ENCODE data around the gene RTP1. TPM values are rescaled to one million over a fixed set of nuclear protein-coding genes. Genes with fewer than 3 reads are reported as not detected.

RTP1 gene
- total RNA-seq, 1 donor from 2014 or later = not detected

GRCh38 chr3:187207062-187207461 lies 9.8 kb downstream of the RTP1 start:
- Histone ChIP-seq H3K4me2 (no peak overlapping the region), H3K9ac (no peak overlapping the region), H4K20me1 (ENCODE audit: low read depth) (no peaks in the 10 kb centered on the region), H3K9me3 (ENCODE audit: low read depth) (peaks cover 5% of the 10 kb centered on the region), H3K79me2 (ENCODE audit: low read depth) (no peaks in the 10 kb centered on the region), H3K4me1 (peaks cover 22% of the 10 kb centered on the region), H2AFZ (replicated peaks) (no peak overlapping the region), H3F3A (ENCODE audit: low read depth) (peaks cover 3% of the 10 kb centered on the region), H3K4me3 (no peak overlapping the region), H3K27ac (no peak overlapping the region), H3K36me3 (no peaks in the 10 kb centered on the region), H3K27me3 (no peaks in the 10 kb centered on the region)
- peaks cover 16% of the 10 kb centered on the region for H3K4me1 Mint-ChIP-seq
- no peak overlapping the region for H3K4me3 Mint-ChIP-seq
- no peak for DNase-seq (ENCODE audit: low spot score)
- H3K27ac Mint-ChIP-seq = no peak overlapping the region
- no peak for TF ChIP-seq EZH2phosphoT487 (IDR thresholded peaks at IDR 0.05)
- no peak for TF ChIP-seq EZH2 (IDR thresholded peaks at IDR 0.05)
- TF ChIP-seq CTCF (IDR thresholded peaks at IDR 0.05) = no peak
- H3K27me3 Mint-ChIP-seq (ENCODE audit: insufficient read depth, low read depth) = no peaks in the 10 kb centered on the region
- H3K9me3 Mint-ChIP-seq = peaks cover 6% of the 10 kb centered on the region
- H3K36me3 Mint-ChIP-seq = no peaks in the 10 kb centered on the region

- H3K27ac ChIP-seq = no peak overlapping the region
- H3K36me3 Mint-ChIP-seq = no peaks in the 10 kb centered on the region
- H3K4me2 ChIP-seq = no peak overlapping the region
- no peak overlapping the region for H3K4me3 ChIP-seq
- H3K36me3 ChIP-seq = no peaks in the 10 kb centered on the region
- no peaks in the 10 kb centered on the region for H3K27me3 ChIP-seq
- H3F3A ChIP-seq (ENCODE audit: low read depth) = peaks cover 3% of the 10 kb centered on the region
- H3K9me3 ChIP-seq (ENCODE audit: low read depth) = peaks cover 5% of the 10 kb centered on the region
- H3K9me3 Mint-ChIP-seq = peaks cover 6% of the 10 kb centered on the region
- H3K27me3 Mint-ChIP-seq (ENCODE audit: insufficient read depth, low read depth) = no peaks in the 10 kb centered on the region
- H3K4me1 Mint-ChIP-seq = peaks cover 16% of the 10 kb centered on the region
- no peak overlapping the region for H2AFZ ChIP-seq (replicated peaks)
- no peak for TF ChIP-seq EZH2phosphoT487 (IDR thresholded peaks at IDR 0.05)
- no peak for TF ChIP-seq CTCF (IDR thresholded peaks at IDR 0.05)
- TF ChIP-seq EZH2 (IDR thresholded peaks at IDR 0.05) = no peak
- H3K9ac ChIP-seq = no peak overlapping the region
- no peaks in the 10 kb centered on the region for H4K20me1 ChIP-seq (ENCODE audit: low read depth)
- H3K4me1 ChIP-seq = peaks cover 19% of the 10 kb centered on the region
- no peaks in the 10 kb centered on the region for H3K79me2 ChIP-seq (ENCODE audit: low read depth)
- H3K4me3 Mint-ChIP-seq = no peak overlapping the region
- DNase-seq (ENCODE audit: low spot score) = no peak
- H3K27ac Mint-ChIP-seq = no peak overlapping the region
These were observed 10.3 kb downstream of the RTP1 start for GRCh38 chr3:187207624-187208023.

GRCh38 chr3:187208159-187208558 lies 10.9 kb downstream of the RTP1 start:
- H3K4me3 ChIP-seq = no peak overlapping the region
- H3K9me3 Mint-ChIP-seq = peaks cover 6% of the 10 kb centered on the region

More at GRCh38 chr3:187208159-187208558, 10.9 kb downstream of the RTP1 start:
- H3K79me2 ChIP-seq (ENCODE audit: low read depth) = no peaks in the 10 kb centered on the region
- no peaks in the 10 kb centered on the region for H3K27me3 Mint-ChIP-seq (ENCODE audit: insufficient read depth, low read depth)
- no peak overlapping the region for H3K27ac Mint-ChIP-seq
- TF ChIP-seq CTCF (IDR thresholded peaks at IDR 0.05) (no peak), EZH2phosphoT487 (IDR thresholded peaks at IDR 0.05) (no peak), EZH2 (IDR thresholded peaks at IDR 0.05) (no peak)
- no peak overlapping the region for H3K9ac ChIP-seq
- H3K36me3 ChIP-seq = no peaks in the 10 kb centered on the region
- no peaks in the 10 kb centered on the region for H3K36me3 Mint-ChIP-seq
- H3K4me2 ChIP-seq = no peak overlapping the region
- no peak for DNase-seq (ENCODE audit: low spot score)
- H3K4me1 Mint-ChIP-seq = peaks cover 16% of the 10 kb centered on the region
- H3K27me3 ChIP-seq = no peaks in the 10 kb centered on the region
- H3K27ac ChIP-seq = no peak overlapping the region
- peaks cover 5% of the 10 kb centered on the region for H3K9me3 ChIP-seq (ENCODE audit: low read depth)
- H3K4me1 ChIP-seq = peaks cover 13% of the 10 kb centered on the region
- no peak overlapping the region for H2AFZ ChIP-seq (replicated peaks)
- peaks cover 3% of the 10 kb centered on the region for H3F3A ChIP-seq (ENCODE audit: low read depth)
- H4K20me1 ChIP-seq (ENCODE audit: low read depth) = no peaks in the 10 kb centered on the region
- no peak overlapping the region for H3K4me3 Mint-ChIP-seq
